Lower leg skin (tissue), 3 donors: ENCODE results near the gene AQP5.

ENCODE experiments used
- POLR2A ChIP-seq, 2 donors: fragments of 450-650 bp; IDR thresholded peaks; one replicate each; pipeline ENCODE4 v1.6.1; 2016 to 2017; ENCODE audit warnings: antibody characterized with exemption in 2 of 2, mild to moderate bottlenecking in 1 of 2, moderate library complexity in 1 of 2
- TF ChIP-seq, protein P1 (sequence below), 3 donors: fragments of 450-650 bp; IDR thresholded peaks; one replicate each; pipeline ENCODE4 v1.5.1; 2016; ENCODE audit warnings: antibody characterized with exemption in 3 of 3, mild to moderate bottlenecking in 3 of 3, moderate library complexity in 2 of 3

DNA sequence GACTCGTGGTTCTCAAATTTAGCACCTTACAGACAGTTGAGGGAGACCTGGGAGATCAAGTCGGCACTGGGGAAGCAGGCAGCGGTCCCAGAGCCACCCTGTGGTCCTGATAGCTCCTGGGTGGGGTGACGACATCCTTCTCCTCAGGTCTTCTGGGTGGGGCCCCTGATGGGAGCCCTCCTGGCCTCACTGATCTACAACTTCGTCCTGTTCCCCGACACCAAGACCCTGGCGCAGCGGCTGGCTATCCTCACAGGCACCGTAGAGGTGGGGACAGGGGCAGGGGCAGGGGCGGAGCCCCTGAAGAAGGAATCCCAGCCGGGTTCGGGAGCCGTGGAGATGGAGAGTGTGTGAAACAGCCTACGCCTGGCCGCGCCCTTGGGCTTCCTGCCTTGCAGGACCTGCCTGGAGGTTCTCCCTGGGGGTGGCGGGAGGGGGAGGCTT lies 13.7 kb downstream of the AQP5 start:
- TF ChIP-seq, protein P1, sequence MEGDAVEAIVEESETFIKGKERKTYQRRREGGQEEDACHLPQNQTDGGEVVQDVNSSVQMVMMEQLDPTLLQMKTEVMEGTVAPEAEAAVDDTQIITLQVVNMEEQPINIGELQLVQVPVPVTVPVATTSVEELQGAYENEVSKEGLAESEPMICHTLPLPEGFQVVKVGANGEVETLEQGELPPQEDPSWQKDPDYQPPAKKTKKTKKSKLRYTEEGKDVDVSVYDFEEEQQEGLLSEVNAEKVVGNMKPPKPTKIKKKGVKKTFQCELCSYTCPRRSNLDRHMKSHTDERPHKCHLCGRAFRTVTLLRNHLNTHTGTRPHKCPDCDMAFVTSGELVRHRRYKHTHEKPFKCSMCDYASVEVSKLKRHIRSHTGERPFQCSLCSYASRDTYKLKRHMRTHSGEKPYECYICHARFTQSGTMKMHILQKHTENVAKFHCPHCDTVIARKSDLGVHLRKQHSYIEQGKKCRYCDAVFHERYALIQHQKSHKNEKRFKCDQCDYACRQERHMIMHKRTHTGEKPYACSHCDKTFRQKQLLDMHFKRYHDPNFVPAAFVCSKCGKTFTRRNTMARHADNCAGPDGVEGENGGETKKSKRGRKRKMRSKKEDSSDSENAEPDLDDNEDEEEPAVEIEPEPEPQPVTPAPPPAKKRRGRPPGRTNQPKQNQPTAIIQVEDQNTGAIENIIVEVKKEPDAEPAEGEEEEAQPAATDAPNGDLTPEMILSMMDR (IDR thresholded peaks at IDR 0.05): no peak
- TF ChIP-seq POLR2A (IDR thresholded peaks at IDR 0.05): no peak
